Nephron progenitor cell (in vitro differentiated cells): ENCODE data around the gene SPAG4.

ENCODE experiments used
- DNase-seq: peaks from one replicate; pipeline ENCODE4 v3.0.0; 2021
- H3K27ac Mint-ChIP-seq: 2 replicates; pipeline ENCODE4 v1.8.0; 2021; ENCODE audit warnings: mild to moderate bottlenecking, moderate library complexity, mixed read lengths
- H3K27me3 Mint-ChIP-seq: 2 replicates; pipeline ENCODE4 v1.8.0; 2021; ENCODE audit warnings: mild to moderate bottlenecking, low read depth, mixed read lengths; ENCODE audit not compliant: poor library complexity
- H3K36me3 Mint-ChIP-seq: 2 replicates; pipeline ENCODE4 v1.8.0; 2021; ENCODE audit warnings: low read depth, mixed read lengths
- H3K4me1 Mint-ChIP-seq: 2 replicates; pipeline ENCODE4 v1.8.0; 2021; ENCODE audit warnings: mixed read lengths
- H3K4me3 Mint-ChIP-seq: 2 replicates; pipeline ENCODE4 v1.8.0; 2021; ENCODE audit warnings: mild to moderate bottlenecking, moderate library complexity, mixed read lengths
- H3K9me3 Mint-ChIP-seq: 2 replicates; pipeline ENCODE4 v1.8.0; 2021; ENCODE audit warnings: mild to moderate bottlenecking, moderate library complexity, mixed read lengths
- TF ChIP-seq, protein P1 (sequence below): fragments of 200-600 bp; sonication (generic); IDR thresholded peaks from 2 replicates; pipeline ENCODE4 v1.5.0; 2021; ENCODE audit warnings: antibody characterized with exemption

SPAG4 gene

DNA sequence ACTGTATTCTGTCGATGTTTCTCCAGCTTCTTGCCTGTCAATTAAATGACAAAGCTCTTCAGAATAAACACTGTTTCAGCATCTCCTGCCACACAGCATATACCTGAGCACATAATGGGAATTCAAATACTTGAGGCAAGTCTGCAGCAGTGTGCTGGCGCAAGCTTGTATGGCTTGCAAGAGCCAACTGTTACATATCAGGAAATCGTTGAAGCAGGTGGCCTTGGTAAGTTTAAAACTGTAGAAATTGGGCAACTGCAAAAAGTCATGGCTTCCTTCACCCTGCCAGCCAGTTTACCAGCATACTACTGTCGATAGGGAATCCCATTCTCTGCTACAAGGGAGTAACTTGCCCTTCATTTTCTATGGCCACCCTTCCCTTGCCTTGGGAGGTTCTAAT is 26.1 kb downstream of the SPAG4 start:
- H3K9me3 Mint-ChIP-seq: no peaks in the 10 kb centered on the region
- TF ChIP-seq, protein P1, sequence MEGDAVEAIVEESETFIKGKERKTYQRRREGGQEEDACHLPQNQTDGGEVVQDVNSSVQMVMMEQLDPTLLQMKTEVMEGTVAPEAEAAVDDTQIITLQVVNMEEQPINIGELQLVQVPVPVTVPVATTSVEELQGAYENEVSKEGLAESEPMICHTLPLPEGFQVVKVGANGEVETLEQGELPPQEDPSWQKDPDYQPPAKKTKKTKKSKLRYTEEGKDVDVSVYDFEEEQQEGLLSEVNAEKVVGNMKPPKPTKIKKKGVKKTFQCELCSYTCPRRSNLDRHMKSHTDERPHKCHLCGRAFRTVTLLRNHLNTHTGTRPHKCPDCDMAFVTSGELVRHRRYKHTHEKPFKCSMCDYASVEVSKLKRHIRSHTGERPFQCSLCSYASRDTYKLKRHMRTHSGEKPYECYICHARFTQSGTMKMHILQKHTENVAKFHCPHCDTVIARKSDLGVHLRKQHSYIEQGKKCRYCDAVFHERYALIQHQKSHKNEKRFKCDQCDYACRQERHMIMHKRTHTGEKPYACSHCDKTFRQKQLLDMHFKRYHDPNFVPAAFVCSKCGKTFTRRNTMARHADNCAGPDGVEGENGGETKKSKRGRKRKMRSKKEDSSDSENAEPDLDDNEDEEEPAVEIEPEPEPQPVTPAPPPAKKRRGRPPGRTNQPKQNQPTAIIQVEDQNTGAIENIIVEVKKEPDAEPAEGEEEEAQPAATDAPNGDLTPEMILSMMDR: no peak

GRCh38 chr20:35643045-35643444 is 27.4 kb downstream of the SPAG4 start:
- Mint-ChIP-seq H3K27ac (peak overlapping the region; percentile 64), H3K4me1 (peaks cover 16% of the 10 kb centered on the region), H3K36me3 (peaks cover 8% of the 10 kb centered on the region), H3K9me3 (no peaks in the 10 kb centered on the region), H3K4me3 (no peak overlapping the region), H3K27me3 (no peaks in the 10 kb centered on the region)
- TF ChIP-seq, protein P1: no peak
- DNase-seq: no peak

More for the DNA sequence above, 26.1 kb downstream of the SPAG4 start:
- no peak for DNase-seq
- peaks cover 12% of the 10 kb centered on the region for H3K36me3 Mint-ChIP-seq
- H3K27me3 Mint-ChIP-seq: no peaks in the 10 kb centered on the region
- H3K4me3 Mint-ChIP-seq: no peak overlapping the region
- H3K4me1 Mint-ChIP-seq: peaks cover 28% of the 10 kb centered on the region
- no peak overlapping the region for H3K27ac Mint-ChIP-seq

- H3K27me3 Mint-ChIP-seq: no peaks in the 10 kb centered on the region
- no peaks in the 10 kb centered on the region for H3K9me3 Mint-ChIP-seq
- H3K36me3 Mint-ChIP-seq: peaks cover 26% of the 10 kb centered on the region
- H3K4me3 Mint-ChIP-seq: no peak overlapping the region
- TF ChIP-seq, protein P1: no peak
- H3K4me1 Mint-ChIP-seq: peaks cover 13% of the 10 kb centered on the region
- no peak for DNase-seq
- peak overlapping the region; percentile 14 for H3K27ac Mint-ChIP-seq
Observed at GRCh38 chr20:35644806-35645205, 29.2 kb downstream of the SPAG4 start.

DNA sequence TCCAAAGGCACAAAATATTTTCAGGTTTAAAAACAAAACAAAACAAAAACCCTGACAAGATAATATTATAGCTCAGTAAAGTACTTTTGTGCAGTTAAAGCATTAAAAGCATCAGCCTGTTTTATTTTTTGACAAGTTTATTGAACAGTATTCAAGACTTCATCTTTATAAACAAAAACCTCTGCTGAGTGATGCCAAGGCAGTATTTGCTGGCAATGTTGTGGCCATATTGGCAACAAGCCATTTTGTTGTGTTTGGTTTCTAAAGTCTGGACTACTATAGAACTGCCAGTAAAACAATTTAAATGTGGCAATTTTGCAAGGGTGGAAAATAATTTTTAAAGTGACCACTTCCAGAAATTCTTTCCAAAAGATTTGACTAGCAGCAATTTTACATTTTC is 33.2 kb downstream of the SPAG4 start:
- no peak overlapping the region for H3K4me3 Mint-ChIP-seq
- no peak for DNase-seq
- H3K27ac Mint-ChIP-seq: no peak overlapping the region
- H3K27me3 Mint-ChIP-seq: no peaks in the 10 kb centered on the region
- peaks cover 52% of the 10 kb centered on the region for H3K36me3 Mint-ChIP-seq
- TF ChIP-seq, protein P1: no peak
- H3K9me3 Mint-ChIP-seq: no peaks in the 10 kb centered on the region
- no peaks in the 10 kb centered on the region for H3K4me1 Mint-ChIP-seq

DNA sequence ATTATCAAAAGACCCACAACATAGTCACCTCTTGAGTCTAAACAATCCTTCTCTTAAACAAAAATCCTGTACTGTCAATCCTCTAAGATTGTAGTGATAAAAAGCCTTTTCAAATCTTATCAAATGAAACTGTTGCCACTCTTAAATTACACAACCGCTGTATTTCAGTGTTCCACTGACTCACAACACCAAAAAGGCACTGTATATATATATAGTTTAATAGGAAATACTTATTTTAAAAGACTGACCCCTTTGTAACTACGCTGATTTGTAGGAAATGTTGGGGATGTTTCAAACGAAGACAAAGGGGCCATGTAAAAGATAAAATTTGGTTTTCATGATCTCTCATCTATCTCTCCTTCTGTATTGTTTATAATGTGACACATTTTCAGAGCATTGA is 35.0 kb downstream of the SPAG4 start:
- Mint-ChIP-seq H3K9me3 (no peaks in the 10 kb centered on the region), H3K4me1 (no peaks in the 10 kb centered on the region), H3K36me3 (peaks cover 52% of the 10 kb centered on the region), H3K27ac (no peak overlapping the region), H3K27me3 (no peaks in the 10 kb centered on the region), H3K4me3 (no peak overlapping the region)
- no peak for DNase-seq
- TF ChIP-seq, protein P1: no peak

GRCh38 chr20:35651958-35652357 is 36.3 kb downstream of the SPAG4 start:
- peaks cover 52% of the 10 kb centered on the region for H3K36me3 Mint-ChIP-seq
- H3K4me1 Mint-ChIP-seq: no peaks in the 10 kb centered on the region
- no peak overlapping the region for H3K4me3 Mint-ChIP-seq
- H3K27me3 Mint-ChIP-seq: no peaks in the 10 kb centered on the region
- H3K27ac Mint-ChIP-seq: no peak overlapping the region
- TF ChIP-seq, protein P1: no peak
- H3K9me3 Mint-ChIP-seq: no peaks in the 10 kb centered on the region
- DNase-seq: no peak
